Astrocyte (in vitro differentiated cells and primary cell): ENCODE data around the gene CDH13.

ENCODE experiments used
- EZH2 ChIP-seq: IDR thresholded peaks from 2 replicates; pipeline ENCODE4 v1.6.1; 2012; ENCODE audit warnings: mild to moderate bottlenecking, low read length, inconsistent platforms; ENCODE audit not compliant: insufficient read depth
- TF ChIP-seq, protein P1 (sequence below): IDR thresholded peaks from 2 replicates; pipeline ENCODE4 v1.5.1; 2011; ENCODE audit warnings: low read depth, mild to moderate bottlenecking, inconsistent platforms, low read length, moderate library complexity; ENCODE audit not compliant: insufficient read depth

DNA sequence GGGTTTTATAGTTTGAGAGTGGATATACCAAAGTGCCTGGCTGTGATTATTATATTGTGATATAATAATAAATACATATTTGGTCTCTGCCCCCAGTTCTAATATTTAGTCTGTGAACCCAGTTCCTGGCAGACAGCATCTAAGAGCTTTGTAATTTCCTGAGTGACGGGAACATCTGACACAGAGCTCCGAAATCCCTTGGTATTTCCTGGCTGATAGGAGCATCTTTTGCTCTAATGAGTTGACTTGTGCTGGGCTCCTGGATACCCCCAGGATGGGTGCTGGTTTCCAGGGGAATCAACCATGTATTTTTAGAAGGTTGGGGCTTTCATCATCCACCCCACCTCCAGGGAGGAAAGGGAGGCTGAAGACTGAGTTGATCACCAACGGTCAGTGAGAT lies 187.3 kb downstream of the CDH13 start:
- TF ChIP-seq EZH2 = no peak
- TF ChIP-seq, protein P1, sequence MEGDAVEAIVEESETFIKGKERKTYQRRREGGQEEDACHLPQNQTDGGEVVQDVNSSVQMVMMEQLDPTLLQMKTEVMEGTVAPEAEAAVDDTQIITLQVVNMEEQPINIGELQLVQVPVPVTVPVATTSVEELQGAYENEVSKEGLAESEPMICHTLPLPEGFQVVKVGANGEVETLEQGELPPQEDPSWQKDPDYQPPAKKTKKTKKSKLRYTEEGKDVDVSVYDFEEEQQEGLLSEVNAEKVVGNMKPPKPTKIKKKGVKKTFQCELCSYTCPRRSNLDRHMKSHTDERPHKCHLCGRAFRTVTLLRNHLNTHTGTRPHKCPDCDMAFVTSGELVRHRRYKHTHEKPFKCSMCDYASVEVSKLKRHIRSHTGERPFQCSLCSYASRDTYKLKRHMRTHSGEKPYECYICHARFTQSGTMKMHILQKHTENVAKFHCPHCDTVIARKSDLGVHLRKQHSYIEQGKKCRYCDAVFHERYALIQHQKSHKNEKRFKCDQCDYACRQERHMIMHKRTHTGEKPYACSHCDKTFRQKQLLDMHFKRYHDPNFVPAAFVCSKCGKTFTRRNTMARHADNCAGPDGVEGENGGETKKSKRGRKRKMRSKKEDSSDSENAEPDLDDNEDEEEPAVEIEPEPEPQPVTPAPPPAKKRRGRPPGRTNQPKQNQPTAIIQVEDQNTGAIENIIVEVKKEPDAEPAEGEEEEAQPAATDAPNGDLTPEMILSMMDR = no peak
